ENCODE data around the gene SYTL1. TPM values are rescaled to one million over a fixed set of nuclear protein-coding genes. Genes with fewer than 3 reads are reported as not detected.

SYTL1 gene
- total RNA-seq, 4 donors from 2014 or later = 0.81 to 4.8 (median 2.7) TPM

DNA sequence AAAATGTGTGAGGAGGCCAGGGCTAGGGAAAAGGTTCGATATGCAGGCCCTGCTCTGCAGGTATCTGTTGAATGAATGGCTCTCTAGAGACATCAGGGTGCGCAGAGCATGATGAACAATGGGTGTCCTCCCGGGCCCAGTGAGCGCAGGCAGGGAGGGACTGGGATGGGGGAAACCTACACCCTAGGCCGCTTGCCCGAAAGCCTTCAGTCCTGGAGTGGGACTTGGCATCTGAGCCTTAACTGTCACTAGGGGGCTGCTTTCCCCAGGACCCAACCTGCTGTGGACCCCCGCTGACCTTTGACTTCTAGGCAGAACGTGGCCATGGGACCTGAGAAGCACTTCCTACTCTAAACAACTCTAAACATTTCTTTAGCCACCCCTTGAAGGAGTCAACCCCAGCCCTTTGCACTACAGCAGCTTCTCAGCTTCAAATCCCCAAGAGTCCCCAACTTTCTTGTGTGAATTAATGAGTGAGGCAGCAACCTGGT lies 25.4 kb downstream of the SYTL1 start:
- H3K27me3 ChIP-seq = no peaks in the 10 kb centered on the region
- H3K4me3 ChIP-seq = peak overlapping the region; percentile 69 to 91
- no peaks in the 10 kb centered on the region for H3K9me3 ChIP-seq
- WGBS, 2 donors (ENCODE audit: low coverage in 1 of 2) = 20% methylated on average over 1 of the region's 8 CpGs; no CpG with 5 or more reads in 1 of the 2 donors
- peak overlapping the region; percentile 94 to 99 (median 98) for H3K27ac ChIP-seq
- ATAC-seq = no peak
- peaks cover 0 to 26% of the 10 kb centered on the region in 2 donors for H3K36me3 ChIP-seq
- no peak for TF ChIP-seq POLR2A (IDR thresholded peaks at IDR 0.05)
- TF ChIP-seq CTCF (IDR thresholded peaks at IDR 0.05) = no peak
- no peak for TF ChIP-seq POLR2AphosphoS5 (IDR thresholded peaks at IDR 0.05)
- TF ChIP-seq EP300 (IDR thresholded peaks at IDR 0.05) = no peak
- peaks cover 9 to 57% (median 19%) of the 10 kb centered on the region in 3 donors for H3K4me1 ChIP-seq

DNA sequence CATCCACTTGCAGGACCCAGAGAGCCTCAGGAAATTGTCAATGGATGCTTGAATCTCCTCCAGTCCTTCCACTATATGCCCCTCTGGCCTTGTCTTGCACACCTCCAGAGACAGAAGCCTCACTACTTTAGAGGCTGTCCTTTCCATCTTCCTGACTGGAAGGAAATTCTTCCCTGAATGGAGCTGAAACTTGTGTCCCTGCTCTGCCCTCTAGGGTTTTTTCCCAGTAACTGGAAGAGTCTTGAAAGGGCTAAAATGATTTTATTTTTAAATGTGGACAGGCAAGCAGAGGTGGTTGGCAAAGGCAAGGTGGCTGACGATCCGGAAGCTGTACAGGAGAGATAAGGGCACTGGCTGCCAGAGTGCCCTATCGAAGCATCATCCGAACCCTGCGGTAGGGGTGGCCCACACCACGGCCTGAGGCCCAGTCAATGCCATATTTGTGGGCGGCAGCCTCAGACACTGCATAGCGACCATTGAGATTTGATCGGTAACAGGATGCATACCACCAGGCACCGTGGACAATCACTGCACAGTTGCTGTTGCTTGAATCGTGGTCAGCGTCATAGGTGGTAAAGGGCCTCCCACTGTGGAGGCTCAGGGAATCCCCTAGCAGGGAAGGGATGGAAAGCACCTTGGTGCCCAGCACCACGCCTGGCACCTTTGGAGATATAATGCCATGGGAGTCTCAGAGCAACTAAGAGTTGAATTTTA lies 27.2 kb downstream of the SYTL1 start:
- TF ChIP-seq POLR2A (IDR thresholded peaks at IDR 0.05) (no peak), POLR2AphosphoS5 (IDR thresholded peaks at IDR 0.05) (no peak), EP300 (IDR thresholded peaks at IDR 0.05) (no peak), CTCF (IDR thresholded peaks at IDR 0.05) (peak in 3 of 4 experiments; percentile 8 to 12 (median 9))
- H3K4me1 ChIP-seq = peaks cover 9 to 54% (median 19%) of the 10 kb centered on the region in 3 donors
- H3K27me3 ChIP-seq = no peaks in the 10 kb centered on the region
- ATAC-seq = no peak
- peaks cover 0 to 8% of the 10 kb centered on the region in 2 donors for H3K36me3 ChIP-seq
- H3K9me3 ChIP-seq = no peaks in the 10 kb centered on the region
- peak overlapping the region in 1 of 4 donors; percentile 19 for H3K27ac ChIP-seq
- H3K4me3 ChIP-seq = no peak overlapping the region
- WGBS, 2 donors (ENCODE audit: low coverage in 1 of 2) = 70 to 96% methylated on average over 7 to 9 of the region's 13 CpGs

DNA sequence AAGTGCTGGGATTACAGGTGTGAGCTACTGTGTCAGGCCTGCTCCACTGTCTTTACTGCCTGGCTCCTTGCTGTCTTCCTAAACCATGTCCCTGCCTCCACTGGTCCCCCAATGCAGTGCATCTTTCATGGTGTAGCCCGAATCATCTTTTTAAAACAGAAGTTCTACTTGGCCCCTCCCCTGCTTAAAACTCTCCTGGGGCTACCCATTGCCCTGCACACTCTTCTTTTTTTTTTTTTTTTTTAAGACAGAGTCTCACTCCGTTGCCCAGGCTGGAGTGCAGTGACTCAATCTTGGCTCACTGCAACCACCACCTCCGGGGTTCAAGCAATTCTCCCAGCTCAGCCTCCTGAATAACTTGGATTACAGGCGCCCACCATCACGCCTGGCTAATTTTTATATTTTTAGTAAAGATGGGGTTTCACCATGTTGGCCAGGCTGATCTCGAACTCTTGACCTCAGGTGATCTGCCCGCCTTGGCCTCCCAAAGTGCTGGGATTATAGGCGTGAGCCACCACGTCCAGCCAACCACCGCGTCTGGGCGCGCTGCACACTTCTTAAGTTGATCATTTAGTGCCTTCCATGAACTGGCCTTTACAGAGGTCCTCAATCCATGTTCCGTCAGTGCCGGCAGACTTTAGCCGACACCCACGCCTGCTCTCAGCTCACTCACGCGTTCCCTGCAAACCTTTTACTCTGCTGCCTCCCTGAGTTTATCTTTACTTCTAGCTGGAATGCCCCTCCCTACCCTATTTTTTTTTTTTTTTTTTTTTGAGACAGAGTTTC lies 30.4 kb downstream of the SYTL1 start:
- 82% methylated on average over 15 of the region's 19 CpGs; no CpG with 5 or more reads in 1 of the 2 donors for WGBS, 2 donors (ENCODE audit: low coverage in 1 of 2)
- ATAC-seq = no peak
- Histone ChIP-seq H3K27me3 (no peaks in the 10 kb centered on the region), H3K4me1 (peaks cover 5 to 30% (median 7%) of the 10 kb centered on the region in 3 donors), H3K9me3 (no peaks in the 10 kb centered on the region), H3K4me3 (no peak overlapping the region), H3K36me3 (no peaks in the 10 kb centered on the region), H3K27ac (no peak overlapping the region)
- TF ChIP-seq POLR2AphosphoS5 (IDR thresholded peaks at IDR 0.05) = no peak
- TF ChIP-seq EP300 (IDR thresholded peaks at IDR 0.05) = no peak
- TF ChIP-seq CTCF (IDR thresholded peaks at IDR 0.05) = no peak
- no peak for TF ChIP-seq POLR2A (IDR thresholded peaks at IDR 0.05)

DNA sequence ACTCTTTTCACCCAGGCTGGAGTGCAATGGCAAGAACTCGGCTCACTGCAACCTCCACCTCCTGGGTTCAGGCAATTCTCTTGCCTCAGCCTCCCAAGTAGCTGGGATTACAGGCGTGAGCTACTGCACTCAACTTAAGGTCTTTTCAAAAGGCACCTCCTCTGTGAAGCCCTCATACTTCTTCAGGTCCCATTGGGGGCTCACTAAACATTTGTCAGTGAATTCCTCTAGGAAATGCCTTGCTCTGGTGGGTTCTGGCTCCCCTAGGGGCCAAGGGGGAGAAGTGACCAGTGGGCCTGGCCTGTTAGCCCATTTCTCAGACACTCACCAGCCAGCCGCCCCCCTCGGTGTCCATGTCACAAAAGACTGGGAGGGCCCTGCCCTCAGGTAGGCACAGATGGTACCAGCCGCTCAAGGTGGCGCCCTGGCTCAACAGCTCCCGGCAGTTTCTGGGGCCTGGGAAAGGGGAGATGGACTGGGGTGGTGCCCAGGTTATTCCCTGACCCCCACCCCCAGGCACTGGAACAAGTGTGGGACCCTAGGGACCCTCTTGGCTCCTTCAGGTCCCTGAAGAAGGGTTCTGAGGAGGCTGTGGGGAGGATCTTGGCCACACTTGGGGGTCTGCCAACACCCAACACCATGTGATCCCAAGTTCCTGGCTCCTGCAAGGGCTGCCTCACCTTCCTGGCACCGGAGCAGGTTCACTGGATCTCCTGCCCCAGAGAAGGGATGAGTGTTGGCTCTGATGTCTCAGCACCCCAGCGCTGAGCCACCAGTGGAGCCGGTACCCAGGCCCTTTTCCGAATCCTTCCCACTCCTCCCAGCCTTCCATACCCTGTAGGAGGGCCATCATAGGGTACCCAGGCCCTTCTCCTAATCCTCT lies 31.2 kb downstream of the SYTL1 start:
- Histone ChIP-seq H3K9me3 (no peaks in the 10 kb centered on the region), H3K36me3 (no peaks in the 10 kb centered on the region), H3K27me3 (no peaks in the 10 kb centered on the region), H3K4me1 (peaks cover 0 to 22% (median 0%) of the 10 kb centered on the region in 3 donors), H3K27ac (no peak overlapping the region), H3K4me3 (no peak overlapping the region)
- WGBS, 2 donors (ENCODE audit: low coverage in 1 of 2) = 94% methylated on average over 3 of the region's 11 CpGs; no CpG with 5 or more reads in 1 of the 2 donors
- no peak for TF ChIP-seq CTCF (IDR thresholded peaks at IDR 0.05)
- no peak for ATAC-seq
